Effector memory CD4-positive, alpha-beta T cell (primary cell): ENCODE results near the gene FBN3.
A peak's percentile ranks its signal among the peaks of the same experiment; 100 is the strongest.

ENCODE experiments used
- DNase-seq, 3 donors: peaks; one replicate each; pipeline ENCODE4 v3.0.0-alpha.2; 2020
- H3K27ac ChIP-seq: 2 replicates; pipeline ENCODE4 v1.7.0; 2013; ENCODE audit warnings: mild to moderate bottlenecking, low read length, moderate library complexity; ENCODE audit not compliant: insufficient read depth, poor library complexity, severe bottlenecking
- H3K27me3 ChIP-seq: replicated peaks from 2 replicates; pipeline ENCODE4 v1.7.0; 2013; ENCODE audit warnings: mild to moderate bottlenecking, low read length; ENCODE audit not compliant: insufficient read depth, control insufficient read depth, poor library complexity, severe bottlenecking
- H3K36me3 ChIP-seq: 2 replicates; pipeline ENCODE4 v1.7.0; 2013; ENCODE audit warnings: mild to moderate bottlenecking, low read length, moderate library complexity; ENCODE audit not compliant: control insufficient read depth, insufficient read depth
- H3K4me1 ChIP-seq: 2 replicates; pipeline ENCODE4 v1.7.0; 2013; ENCODE audit warnings: low read length, mild to moderate bottlenecking; ENCODE audit not compliant: control insufficient read depth, insufficient read depth, poor library complexity, severe bottlenecking
- H3K4me3 ChIP-seq: 2 replicates; pipeline ENCODE4 v1.7.0; 2013; ENCODE audit warnings: low read length, low read depth, mild to moderate bottlenecking; ENCODE audit not compliant: insufficient read depth, poor library complexity, severe bottlenecking
- H3K9me3 ChIP-seq: 2 replicates; pipeline ENCODE4 v1.7.0; 2013; ENCODE audit warnings: mild to moderate bottlenecking, low read length, moderate library complexity; ENCODE audit not compliant: control insufficient read depth
- total RNA-seq, 3 donors: gene quantifications; one replicate each; lab custom pipeline; 2026; lab: John Stamatoyannopoulos, UW

Gene FBN3
- 0 reads per million in 3 donors for total RNA-seq

- no peak for DNase-seq
- Histone ChIP-seq H3K27me3 (peaks cover 21% of the 10 kb centered on the region), H3K9me3 (no peaks in the 10 kb centered on the region), H3K4me3 (no peak within 1 kb of the TSS), H3K36me3 (no peaks in the 10 kb centered on the region), H3K4me1 (peaks cover 5% of the 10 kb centered on the region), H3K27ac (no peak within 1 kb of the TSS)
Measured at GRCh38 chr19:8149261-8150094, at the start of gene FBN3. FBN3 (minus strand) TSS chr19:8149592; CDS start chr19:8147480, 2,112 bp downstream.

DNA sequence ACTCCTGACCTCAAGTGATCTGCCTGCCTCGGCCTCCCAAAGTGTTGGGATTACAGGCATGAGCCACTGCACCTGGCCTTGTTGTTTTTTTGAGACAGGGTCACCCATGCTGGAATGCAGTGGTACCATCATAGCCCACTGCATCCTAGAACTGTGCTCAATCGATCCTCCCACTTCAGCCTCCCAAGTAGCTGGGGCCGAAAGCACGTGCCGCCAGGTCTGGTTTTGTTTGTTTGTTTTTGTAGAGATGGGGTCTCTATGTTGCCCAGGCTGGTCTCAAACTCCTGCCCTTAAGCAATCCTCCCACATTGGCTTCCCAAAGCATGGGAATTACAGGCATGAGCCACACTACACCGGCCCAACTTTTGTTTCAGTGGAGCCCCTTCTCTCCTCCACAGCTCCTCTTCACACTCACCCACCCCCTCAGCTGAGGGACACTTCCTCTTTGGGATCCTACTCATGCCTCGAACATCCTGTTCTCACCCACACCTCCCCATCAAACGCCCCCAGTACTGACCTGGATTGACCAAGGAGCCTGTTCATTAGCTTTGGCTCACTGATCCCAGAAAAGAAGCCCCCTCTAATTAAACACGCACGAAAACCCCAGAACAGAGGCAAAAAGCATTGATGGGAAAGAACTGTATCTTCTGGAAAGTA is 47.0 kb upstream of the FBN3 start:
- Histone ChIP-seq H3K27ac (no peak overlapping the region), H3K4me1 (peaks cover 16% of the 10 kb centered on the region), H3K9me3 (no peaks in the 10 kb centered on the region)

DNA sequence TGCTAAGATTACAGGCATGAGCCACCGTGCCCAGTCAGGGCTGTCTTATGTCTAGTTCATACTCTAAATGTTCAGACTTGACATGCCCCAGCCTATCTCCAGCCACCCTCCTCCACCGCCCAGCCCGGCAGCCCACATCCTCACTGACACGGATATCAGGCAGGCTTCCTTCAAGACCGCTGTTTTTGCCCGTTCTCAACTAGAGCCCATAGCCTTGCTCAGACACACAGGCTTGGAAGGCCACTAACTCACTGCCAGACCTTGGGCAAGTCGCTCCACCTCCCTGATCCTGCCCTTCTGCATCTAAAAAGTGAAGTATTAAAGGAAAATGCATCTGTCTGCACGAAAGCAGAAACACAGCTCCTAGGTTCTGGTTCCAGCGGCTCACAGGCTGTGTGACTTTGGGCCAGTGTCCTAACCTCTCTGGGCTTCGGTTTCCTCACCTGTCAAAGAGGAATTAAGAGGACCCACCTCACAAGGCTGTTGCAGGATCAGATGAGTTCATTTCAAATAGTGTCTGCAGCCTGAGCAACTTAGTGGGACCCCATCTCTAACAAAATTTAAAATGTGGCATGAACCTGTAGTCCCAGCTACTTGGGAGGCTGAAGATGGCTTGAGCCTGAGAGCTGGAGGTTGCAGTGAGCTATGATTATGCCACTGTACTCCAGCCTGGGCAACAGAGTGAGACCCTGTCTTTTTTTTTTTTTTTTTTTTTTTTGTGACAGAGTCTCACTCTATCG is 45.3 kb upstream of the FBN3 start:
- H3K27ac ChIP-seq, result peak overlapping the region; percentile 71
- H3K27me3 ChIP-seq, result no peaks in the 10 kb centered on the region
- H3K4me1 ChIP-seq, result peaks cover 16% of the 10 kb centered on the region
- peak; percentile 28 to 49 (median 47) for DNase-seq
- peak overlapping the region; percentile 14 for H3K4me3 ChIP-seq
- no peaks in the 10 kb centered on the region for H3K36me3 ChIP-seq
- H3K9me3 ChIP-seq, result no peaks in the 10 kb centered on the region

More for the DNA sequence above, 47.0 kb upstream of the FBN3 start:
- Histone ChIP-seq H3K4me3 (no peak overlapping the region), H3K36me3 (no peaks in the 10 kb centered on the region), H3K27me3 (no peaks in the 10 kb centered on the region)
- no peak for DNase-seq

- Histone ChIP-seq H3K4me3 (no peak overlapping the region), H3K27ac (peak overlapping the region; percentile 32)
Measured at GRCh38 chr19:8192221-8192820, 42.9 kb upstream of the FBN3 start.

DNA sequence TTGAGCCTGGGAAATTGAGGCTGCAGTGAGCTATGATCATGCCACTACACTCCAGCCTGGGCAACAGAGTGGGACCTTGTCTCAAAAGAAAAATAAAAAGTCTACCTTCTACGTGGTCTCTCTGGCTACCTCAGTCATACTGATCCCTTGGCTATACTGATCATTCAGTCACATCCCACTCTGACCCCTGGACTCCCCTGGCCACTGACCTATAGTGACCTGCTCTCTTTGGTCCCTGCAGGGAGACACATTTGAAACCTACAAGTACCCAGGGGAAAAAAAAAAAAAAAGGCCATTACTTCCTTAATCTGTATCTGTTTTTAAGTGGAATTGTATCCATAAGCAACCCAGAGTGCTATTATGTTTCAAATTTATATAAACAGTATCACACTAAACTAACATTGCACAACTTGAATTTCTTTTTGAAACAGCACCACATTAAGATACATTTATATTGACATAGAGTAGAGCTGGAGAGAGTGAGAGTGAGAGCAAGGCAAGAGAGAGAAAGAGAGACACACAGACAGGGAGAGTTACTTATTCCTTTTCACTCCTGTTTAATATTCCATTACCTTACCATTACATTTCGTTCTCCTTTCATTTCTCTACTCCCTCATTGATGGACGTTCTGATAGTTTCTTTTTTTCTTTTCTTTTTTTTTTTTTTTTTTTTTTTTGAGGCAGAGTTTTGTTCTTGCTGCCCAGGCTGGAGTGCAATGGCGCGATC is 36.1 kb upstream of the FBN3 start:
- peaks cover 3% of the 10 kb centered on the region for H3K4me1 ChIP-seq
- no peak for DNase-seq
- no peaks in the 10 kb centered on the region for H3K27me3 ChIP-seq
- no peak overlapping the region for H3K4me3 ChIP-seq
- no peaks in the 10 kb centered on the region for H3K9me3 ChIP-seq
- H3K27ac ChIP-seq, result no peak overlapping the region
- no peaks in the 10 kb centered on the region for H3K36me3 ChIP-seq

More at GRCh38 chr19:8192221-8192820, 42.9 kb upstream of the FBN3 start:
- H3K36me3 ChIP-seq, result no peaks in the 10 kb centered on the region
- no peak for DNase-seq
- no peaks in the 10 kb centered on the region for H3K27me3 ChIP-seq
- peaks cover 16% of the 10 kb centered on the region for H3K4me1 ChIP-seq
- H3K9me3 ChIP-seq, result no peaks in the 10 kb centered on the region

GRCh38 chr19:8184274-8184673 is 34.9 kb upstream of the FBN3 start:
- H3K36me3 ChIP-seq, result no peaks in the 10 kb centered on the region
- no peak overlapping the region for H3K27ac ChIP-seq
- no peak for DNase-seq
- H3K9me3 ChIP-seq, result no peaks in the 10 kb centered on the region
- no peak overlapping the region for H3K4me3 ChIP-seq
- H3K4me1 ChIP-seq, result peaks cover 3% of the 10 kb centered on the region
- no peaks in the 10 kb centered on the region for H3K27me3 ChIP-seq

- peaks cover 3% of the 10 kb centered on the region for H3K4me1 ChIP-seq
- no peaks in the 10 kb centered on the region for H3K27me3 ChIP-seq
- no peak overlapping the region for H3K4me3 ChIP-seq
- no peaks in the 10 kb centered on the region for H3K36me3 ChIP-seq
- no peaks in the 10 kb centered on the region for H3K9me3 ChIP-seq
- DNase-seq, result no peak
- no peak overlapping the region for H3K27ac ChIP-seq
Measured at GRCh38 chr19:8180018-8180417, 30.6 kb upstream of the FBN3 start.

DNA sequence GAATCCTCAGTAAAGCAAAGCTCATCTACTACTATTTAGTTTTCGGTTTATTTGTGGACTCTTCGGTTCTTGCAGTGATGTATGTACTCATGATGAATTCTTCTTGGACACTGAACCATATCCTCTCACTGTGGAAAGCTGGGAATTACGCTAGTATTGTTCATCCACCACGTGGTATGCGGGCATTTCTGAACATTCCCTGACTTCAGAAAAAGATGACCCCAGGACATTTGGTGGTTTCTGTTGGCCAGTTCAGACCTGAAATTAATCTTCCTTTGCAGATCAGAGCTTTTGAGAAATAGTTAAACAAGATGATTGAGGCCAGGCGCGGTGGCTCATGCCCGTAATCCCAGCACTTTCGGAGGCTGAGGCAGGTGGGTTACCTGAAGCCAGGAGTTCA is 25.3 kb upstream of the FBN3 start:
- H3K27ac ChIP-seq, result no peak overlapping the region
- H3K4me1 ChIP-seq, result no peaks in the 10 kb centered on the region
- H3K4me3 ChIP-seq, result no peak overlapping the region
- no peak for DNase-seq
- H3K36me3 ChIP-seq, result no peaks in the 10 kb centered on the region
- H3K9me3 ChIP-seq, result no peaks in the 10 kb centered on the region
- no peaks in the 10 kb centered on the region for H3K27me3 ChIP-seq

GRCh38 chr19:8168537-8168936 is 19.1 kb upstream of the FBN3 start:
- H3K27ac ChIP-seq, result no peak overlapping the region
- H3K36me3 ChIP-seq, result no peaks in the 10 kb centered on the region
- H3K27me3 ChIP-seq, result no peaks in the 10 kb centered on the region

More at GRCh38 chr19:8168537-8168936, 19.1 kb upstream of the FBN3 start:
- no peak overlapping the region for H3K4me3 ChIP-seq
- H3K4me1 ChIP-seq, result no peaks in the 10 kb centered on the region
- H3K9me3 ChIP-seq, result no peaks in the 10 kb centered on the region
- no peak for DNase-seq
